ENCODE results near the gene GORASP1.
A peak's percentile ranks its signal among the peaks of the same experiment; 100 is the strongest.

The GORASP1 gene

DNA sequence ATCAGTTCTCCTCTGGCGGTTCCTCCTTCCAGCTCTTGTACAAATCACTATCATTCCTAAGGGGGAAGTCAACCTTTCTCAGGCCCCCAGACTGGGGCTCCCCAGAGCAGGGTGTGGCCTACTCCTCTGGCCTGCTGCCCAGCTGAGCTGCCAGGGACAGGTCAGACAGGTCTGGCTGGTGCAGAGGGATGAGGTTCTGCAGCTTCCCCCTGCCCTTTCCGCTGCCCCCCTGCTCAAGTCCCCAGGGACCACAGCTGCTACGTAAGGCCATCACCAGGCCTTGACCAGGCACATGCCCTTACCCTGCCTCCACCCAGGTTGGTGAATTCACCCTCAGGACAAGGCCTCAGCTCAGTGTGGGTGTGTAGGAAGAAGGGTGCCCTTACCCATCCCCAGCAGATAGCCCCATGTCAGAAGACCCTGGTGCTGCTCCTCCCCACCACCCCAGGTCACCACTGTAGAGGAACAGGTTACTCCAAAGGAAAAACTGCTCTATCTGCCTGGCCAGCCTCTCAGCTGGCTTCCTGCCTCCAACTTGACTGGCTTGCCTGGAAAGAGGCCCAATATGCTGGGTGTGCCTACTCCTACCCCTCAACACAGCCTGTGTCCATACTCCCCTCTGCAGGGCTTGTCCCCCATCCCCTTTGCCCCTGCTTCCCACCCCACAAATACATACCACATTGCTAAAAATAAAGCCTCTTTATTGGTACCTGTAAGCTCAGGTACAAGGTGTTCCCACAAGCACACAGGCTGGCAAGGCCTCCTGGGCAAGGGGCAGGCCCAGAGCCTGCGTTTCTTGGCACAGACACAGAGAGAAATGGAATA is 34.0 kb upstream of the GORASP1 start:
- peak; percentile 53 for DNase-seq (ENCODE audit: low read depth)

- DNase-seq (ENCODE audit: low read depth): no peak
Measured at GRCh38 chr3:39140341-39140971, 33.0 kb upstream of the GORASP1 start.

DNA sequence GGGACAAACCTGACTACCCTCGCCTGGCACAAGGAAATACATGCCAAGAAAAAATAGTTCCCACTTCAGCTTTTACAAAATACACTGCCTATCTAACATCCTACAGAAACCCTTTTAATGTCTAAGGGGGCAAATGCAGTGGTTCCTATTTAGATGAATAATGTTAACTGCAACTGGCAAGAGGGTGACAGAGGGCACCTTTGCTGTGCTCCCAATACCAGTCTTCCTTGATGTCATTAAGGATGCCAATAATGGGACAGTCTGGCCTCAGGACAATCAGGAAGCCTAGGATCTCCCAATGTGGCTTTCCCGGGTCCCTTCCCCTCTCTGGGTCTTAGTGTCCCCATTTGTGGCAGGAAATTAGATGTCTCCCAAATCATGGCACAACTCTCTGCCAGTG is 32.0 kb upstream of the GORASP1 start:
- DNase-seq (ENCODE audit: low read depth): no peak

GRCh38 chr3:39138804-39139415 is 31.5 kb upstream of the GORASP1 start:
- DNase-seq (ENCODE audit: low read depth): no peak

DNA sequence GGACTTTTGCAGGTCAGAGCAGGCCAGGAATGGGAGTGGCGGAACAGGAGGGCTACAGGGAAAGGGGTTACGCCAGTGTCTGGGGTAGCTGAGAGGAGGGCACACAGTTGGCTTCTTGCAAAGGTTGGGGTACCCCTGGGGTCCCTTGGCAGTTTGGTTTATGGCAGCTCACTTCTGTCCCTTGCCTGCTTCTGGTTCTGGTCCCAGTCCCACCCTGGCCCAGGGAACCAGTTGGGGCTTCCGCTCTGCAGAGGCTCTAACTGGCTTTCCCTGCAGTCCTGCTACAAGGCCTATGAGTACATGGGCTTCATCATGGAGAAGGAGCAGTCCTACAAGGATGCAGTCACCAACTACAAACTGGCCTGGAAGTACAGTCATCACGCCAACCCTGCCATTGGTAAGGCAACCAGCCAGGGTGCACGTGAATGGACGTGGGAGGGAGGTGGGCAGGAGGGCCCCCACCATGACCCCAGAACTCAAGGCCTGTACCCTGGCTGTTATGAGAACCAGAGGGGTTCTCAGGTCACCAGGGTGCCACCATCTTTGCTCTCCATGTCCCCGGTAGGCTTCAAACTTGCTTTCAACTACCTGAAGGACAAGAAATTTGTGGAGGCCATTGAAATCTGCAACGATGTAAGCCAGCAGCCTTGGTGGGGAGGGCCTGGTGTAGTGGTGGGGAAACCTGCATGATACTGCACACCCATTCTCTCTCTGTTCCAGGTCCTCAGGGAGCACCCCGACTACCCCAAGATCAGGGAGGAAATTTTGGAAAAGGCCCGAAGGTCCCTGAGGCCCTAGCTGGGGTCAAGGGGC is 30.8 kb upstream of the GORASP1 start:
- DNase-seq (ENCODE audit: low read depth): no peak

DNA sequence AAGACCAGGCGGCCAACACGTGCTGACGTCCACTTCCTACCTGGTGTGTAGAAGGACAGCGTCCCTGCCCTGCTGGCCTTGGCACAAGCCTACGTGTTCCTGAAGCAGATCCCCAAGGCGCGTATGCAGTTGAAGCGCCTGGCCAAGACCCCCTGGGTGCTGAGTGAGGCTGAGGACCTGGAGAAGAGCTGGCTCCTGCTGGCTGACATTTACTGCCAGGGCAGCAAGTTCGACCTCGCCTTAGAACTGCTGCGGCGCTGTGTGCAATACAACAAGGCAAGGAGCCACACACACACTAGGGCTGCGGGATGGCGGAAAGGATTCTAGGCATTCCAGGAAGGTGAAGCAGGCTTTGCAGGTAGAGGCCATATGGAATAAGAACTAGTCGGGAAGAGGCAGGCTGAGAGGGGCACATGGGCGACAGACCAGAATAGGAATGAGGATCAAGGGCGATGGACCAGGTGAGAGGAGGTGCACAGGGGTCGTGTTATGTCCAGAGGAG is 30.1 kb upstream of the GORASP1 start:
- DNase-seq (ENCODE audit: low read depth): no peak

GRCh38 chr3:39136533-39137434 is 29.4 kb upstream of the GORASP1 start:
- DNase-seq (ENCODE audit: low read depth): no peak

DNA sequence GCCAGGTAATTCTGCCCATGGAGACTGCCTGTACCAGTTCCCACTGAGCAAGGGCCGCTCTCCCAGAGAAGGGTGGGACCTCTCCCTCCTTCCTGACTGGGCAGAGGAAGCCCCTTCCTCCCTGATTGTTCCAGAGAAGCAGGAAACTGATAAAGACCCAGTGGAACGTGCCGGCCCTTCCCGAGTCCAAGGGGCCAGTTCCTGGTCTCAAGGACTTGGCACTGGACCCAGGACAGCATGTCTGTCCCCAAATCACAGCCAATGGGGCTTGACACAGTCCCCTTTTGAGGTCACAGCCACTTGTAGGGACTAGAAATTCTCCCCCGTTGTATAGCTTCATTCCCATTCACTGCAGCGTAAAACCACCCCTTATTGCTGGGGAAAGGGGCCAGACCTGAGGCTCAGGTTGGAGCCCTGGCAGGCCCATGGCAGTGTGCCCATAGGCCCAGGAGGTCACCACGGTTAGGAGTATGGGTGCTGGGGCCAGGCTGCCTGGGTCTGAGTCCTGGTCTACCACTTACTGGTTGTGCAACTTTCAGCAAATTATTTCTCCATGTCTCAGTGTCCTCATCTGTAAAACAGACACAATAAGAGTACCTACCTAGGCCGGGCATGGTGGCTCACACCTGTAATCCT is 27.9 kb upstream of the GORASP1 start:
- DNase-seq (ENCODE audit: low read depth): no peak

- DNase-seq (ENCODE audit: low read depth): no peak
Measured at GRCh38 chr3:39134305-39134704, 26.9 kb upstream of the GORASP1 start.

- DNase-seq (ENCODE audit: low read depth): no peak
Measured at GRCh38 chr3:39133822-39134221, 26.4 kb upstream of the GORASP1 start.

- no peak for DNase-seq (ENCODE audit: low read depth)
Measured at GRCh38 chr3:39133093-39133490, 25.7 kb upstream of the GORASP1 start.

DNA sequence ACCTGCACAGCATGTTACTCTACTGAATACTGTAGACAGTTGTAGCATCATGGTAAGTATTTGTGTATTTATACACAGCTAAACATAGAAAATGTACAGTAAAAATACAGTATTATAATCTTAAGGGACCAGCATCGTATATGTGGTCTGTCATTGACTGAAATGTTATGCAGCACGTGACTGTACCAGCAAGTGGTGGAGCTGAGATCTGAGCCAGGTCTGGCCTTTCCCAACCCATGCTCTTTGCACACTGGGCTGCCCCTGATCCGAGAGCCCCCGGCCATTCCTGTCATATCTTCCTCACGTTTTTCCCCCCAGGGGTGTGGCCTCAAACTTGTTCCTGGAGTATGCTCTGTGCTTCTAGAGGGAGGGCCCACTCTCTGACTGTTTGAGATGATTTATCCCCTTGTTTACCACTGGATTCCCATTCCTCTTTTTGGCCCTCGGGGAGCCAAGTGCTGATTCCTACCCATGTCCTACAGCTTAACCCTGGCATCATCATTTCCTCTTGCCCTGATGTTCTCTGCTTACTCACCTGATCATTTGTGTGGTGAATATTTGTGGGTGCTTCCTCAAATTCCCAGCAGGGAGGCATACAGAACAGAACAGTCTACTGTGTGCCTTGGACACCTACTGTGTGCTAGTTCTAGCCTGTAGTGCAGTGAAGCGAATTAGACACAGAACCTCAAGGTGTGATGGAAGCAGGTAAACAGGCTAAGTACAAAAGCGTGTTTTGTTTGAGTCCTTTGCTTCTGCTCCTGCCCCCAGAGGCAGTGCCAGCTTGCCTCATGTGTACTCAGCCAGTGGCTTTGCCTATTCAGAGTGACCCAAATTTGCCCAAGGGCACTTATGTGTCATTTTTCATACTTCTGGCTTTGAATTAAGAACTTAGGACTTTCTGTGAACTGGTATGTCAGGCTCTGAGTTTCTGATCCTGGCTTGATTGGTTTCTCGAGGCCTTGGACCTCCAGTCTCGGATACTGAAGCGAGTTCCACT is 25.0 kb upstream of the GORASP1 start:
- DNase-seq (ENCODE audit: low read depth): no peak

DNA sequence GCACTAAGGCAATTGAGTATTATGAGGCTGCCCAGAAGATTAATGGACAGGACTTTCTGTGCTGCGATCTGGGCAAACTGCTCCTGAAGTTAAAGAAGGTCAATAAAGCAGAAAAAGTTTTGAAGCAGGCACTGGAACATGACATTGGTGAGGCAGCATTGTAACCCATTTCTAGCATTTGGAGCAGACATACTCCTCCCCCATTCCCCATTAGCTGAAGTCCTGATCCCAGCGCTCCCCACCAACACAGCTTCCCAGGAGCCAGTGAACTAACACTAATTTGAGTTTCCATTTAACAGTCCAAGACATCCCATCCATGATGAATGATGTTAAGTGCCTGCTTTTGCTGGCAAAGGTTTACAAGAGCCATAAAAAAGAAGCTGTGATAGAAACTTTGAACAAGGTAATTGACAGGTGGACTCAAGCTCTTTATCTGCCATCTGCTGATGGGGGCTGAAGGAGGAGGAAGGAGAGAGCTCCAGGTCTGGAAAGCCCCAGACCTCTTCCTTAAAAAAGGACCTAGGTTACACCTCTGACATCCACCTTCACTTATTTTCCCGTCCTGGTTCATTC is 23.4 kb upstream of the GORASP1 start:
- no peak for DNase-seq (ENCODE audit: low read depth)

GRCh38 chr3:39130026-39130425 is 22.6 kb upstream of the GORASP1 start:
- DNase-seq (ENCODE audit: low read depth): no peak

- DNase-seq (ENCODE audit: low read depth): no peak
Measured at GRCh38 chr3:39128951-39129350, 21.5 kb upstream of the GORASP1 start.

GRCh38 chr3:39127908-39128304 is 20.5 kb upstream of the GORASP1 start:
- DNase-seq (ENCODE audit: low read depth): no peak

GRCh38 chr3:39127269-39127907 is 20.0 kb upstream of the GORASP1 start:
- no peak for DNase-seq (ENCODE audit: low read depth)

- DNase-seq (ENCODE audit: low read depth): peak; percentile 63
Measured at GRCh38 chr3:39126532-39127071, 19.2 kb upstream of the GORASP1 start.
